HG02852 (cell line): Measurements from ENCODE around the gene TAF10.

ENCODE experiments used
- ATAC-seq: cut with Tn5 transposase; IDR thresholded peaks from one replicate; pipeline ENCODE4 v1.9.1; 2021; ENCODE audit warnings: mild to moderate bottlenecking, moderate library complexity; ENCODE audit not compliant: unreplicated experiment

Gene TAF10

DNA sequence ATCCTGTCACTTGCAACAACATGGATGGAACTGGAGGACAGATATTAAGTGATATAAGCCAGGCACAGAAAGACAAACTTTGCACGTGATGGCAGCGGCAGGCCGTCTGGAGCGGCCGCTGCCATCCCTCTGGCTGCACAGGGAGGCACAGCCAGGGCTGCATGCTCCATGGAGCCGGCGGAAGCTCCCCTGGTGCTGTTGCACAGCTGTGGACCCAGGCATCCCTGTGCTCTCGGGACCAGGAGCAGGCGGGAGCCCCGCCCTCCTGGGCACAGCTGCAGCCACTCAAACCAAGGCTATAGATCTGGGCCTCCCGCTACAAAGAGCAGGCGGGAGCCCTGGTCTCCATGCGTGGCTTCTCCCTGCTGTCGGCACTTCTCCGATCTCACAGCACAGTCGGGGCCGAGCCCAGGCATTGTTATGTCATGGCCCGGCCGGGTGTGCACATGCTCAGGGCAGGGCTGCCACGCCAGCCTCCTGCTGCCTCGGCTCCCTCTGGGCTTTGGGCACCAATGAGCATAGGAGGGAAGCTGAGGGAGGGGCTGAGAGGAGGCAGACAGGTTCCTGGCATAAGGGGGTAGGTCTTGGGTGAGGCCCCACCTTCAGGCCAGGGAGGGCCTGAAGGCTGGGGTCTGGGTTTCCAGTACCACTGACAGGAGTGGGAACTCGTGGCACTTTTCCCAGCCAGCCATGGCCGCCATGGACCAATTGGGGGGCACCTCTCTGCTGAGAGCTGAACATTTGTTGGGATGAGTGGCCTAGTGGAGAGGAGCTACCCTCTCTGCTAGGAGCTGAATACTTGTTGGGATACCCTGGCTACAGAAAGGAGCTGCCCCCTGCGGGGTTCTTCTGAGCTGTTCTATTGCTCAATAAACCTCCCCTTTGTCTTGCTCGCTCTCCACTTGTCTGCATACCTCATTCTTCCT lies 25.3 kb downstream of the TAF10 start:
- no peak for ATAC-seq

DNA sequence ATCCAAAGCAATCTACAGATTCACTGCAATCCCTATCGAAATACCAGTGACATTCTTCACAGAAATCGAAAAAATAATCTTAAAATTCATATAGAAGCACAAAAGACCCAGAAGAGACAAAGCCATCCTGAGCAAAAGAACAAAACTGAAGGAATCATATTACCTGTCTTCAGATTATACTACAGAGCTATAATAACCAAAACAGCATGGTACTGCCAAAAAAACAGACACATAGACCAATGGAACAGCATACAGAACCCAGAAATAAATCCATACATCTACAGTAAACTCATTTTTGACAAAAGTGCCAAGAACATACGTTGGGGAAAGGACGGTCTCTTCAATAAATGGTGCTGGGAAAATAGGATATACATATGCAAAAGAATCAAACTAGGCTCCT lies 27.5 kb downstream of the TAF10 start:
- no peak for ATAC-seq

DNA sequence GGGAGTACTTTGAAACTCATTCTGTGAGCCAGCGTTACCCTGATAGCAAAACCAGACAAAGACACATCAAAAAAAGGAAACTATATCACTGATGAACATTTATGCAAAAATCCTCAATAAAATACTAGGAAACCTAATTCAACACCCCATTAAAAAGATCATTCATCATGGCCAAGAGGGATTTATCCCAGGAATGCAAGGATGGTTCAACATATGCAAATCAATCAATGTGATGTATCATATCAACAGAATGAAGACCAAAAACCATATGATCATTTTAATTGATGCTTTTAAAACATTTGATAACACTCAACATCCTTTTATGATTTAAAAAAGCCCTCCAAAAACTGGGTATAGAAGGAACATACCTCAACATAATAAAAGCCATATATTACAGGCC lies 28.4 kb downstream of the TAF10 start:
- ATAC-seq: no peak

DNA sequence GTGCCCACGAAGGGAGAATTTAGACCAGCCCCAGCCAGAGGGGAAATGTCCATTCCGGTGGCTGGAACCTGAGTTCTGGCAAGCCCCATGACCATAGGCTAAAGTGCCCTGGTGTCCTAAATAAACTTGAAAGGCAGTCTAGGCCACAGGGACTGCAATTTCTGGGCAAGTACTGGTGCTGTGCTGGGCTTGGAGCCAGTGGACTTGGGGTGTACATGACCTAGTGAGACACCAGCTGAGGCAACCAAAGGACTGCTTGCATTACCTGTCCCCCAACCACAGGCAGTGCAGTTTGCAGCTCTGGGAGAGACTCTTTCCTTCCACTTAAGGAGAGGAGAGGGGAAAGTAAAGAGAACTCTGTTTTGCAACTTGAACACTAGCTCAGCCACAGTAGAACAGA lies 32.3 kb downstream of the TAF10 start:
- ATAC-seq: no peak

DNA sequence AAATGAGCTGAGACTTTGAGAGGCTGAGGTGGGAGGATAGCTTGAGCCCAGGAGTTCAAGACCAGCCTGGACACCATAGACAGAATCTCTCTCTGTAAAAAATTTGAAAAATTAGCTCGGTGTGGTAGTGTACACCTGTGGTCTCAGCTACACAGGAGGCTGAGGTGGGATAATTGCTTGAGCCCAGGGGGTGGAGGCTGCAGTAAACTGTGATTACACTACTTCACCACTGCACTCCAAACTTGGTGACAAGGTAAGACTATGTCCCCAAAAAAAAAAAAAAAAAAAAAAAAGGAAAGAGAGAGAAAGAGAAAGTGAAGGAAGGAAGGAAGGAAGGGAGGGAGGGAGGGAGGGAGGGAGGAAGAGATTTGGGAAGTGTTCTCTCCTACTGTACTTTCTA lies 33.9 kb downstream of the TAF10 start:
- no peak for ATAC-seq

DNA sequence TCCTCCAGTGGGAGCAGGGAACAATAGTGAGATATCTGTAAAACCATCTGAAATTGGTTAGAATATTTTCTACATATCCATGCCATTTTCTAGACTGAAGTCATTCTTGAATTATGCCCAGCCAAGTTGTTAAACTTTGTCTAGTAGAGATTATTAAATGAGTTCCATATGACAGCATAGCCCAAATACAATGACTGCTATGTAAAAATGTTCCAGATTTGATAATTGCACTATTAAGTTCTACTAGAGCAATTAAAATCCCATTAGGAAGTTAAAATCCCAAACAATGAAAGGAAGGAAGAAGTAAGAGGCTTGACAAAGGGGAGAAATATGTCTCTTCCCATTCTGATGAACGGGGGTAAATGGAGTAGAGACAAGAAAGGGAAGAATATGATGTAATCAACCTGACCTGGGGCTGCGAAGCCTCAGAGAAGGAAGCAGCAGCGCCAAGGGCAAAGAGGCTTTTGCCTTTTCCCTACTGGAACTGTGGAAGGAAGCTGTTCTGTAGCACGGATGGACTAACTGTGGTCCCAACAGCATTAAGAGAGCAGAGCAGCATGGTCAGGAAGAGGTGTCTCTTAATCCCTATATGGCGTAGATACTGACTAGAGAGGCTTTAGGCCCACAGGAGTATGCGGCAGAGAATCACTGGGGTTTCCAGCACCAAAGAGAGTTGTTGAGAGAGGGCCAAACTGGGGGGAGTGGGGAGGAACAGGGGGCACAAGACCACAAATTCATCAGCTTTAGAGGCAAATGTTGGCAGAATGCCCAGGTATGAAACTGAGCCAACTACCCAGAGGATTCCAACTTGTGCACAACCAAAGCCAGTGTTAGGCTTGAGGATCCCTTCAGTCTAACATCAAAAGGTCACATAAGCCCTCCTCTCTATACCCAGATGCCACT lies 35.3 kb downstream of the TAF10 start:
- no peak for ATAC-seq

DNA sequence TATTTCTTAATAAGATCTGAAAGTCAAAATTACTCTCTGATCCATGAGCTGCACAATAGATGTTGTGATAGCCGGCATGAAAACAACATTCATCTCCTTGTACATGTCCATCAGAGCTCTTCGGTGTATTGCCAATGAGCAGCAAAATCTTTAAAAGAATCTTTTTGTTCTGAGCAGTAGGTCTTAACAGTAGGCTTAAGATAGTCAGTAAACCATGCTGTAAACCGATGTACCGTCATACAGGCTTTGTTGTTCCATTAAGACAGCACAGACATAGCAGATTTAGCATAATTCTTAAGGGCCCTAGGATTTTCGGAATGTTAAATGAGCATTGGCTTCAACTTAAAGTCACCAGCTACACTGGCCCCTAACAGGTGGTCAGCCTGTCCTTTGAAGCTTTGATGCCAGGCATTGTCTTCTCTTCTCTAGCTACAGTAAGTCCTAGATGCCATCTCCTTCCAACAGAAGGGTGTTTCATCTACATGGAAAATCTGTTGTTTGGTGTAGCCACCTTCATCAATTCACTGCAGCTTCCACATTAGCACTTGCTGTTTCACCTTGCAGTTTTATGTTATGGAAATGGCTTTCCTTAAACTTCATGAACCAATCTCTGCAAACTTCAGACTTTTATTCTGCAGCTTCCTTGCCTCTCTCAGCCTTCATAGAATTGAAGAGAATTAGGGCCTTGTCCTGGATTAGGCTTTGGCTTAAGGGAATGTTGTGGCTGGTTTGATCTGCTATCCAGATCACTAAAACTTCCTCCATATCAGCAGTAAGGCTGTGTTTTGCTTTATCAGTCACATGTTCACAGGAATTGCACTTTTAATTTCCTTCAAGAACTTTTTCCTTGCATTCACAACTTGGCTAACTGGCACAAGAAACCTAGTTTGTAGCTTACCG lies 37.0 kb downstream of the TAF10 start:
- ATAC-seq: no peak

DNA sequence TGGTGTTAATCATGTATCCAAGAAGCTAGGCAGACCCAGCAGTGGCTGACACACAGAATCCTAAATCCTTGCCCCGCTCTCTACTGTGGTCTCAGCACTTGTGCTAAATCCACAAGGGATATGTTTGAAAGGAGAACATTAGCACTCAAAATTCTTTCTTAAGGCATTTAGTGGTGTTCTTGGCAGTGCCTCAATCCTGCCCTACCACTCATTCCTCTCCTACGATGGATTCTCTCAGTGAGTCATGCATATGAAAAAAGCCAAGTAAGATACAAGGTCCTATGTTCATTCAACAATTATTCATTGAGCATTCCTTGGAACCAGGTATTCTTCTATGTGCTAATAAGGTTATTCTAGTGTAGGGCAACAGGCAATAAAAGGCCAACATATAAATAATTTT lies 39.8 kb downstream of the TAF10 start:
- ATAC-seq: no peak

DNA sequence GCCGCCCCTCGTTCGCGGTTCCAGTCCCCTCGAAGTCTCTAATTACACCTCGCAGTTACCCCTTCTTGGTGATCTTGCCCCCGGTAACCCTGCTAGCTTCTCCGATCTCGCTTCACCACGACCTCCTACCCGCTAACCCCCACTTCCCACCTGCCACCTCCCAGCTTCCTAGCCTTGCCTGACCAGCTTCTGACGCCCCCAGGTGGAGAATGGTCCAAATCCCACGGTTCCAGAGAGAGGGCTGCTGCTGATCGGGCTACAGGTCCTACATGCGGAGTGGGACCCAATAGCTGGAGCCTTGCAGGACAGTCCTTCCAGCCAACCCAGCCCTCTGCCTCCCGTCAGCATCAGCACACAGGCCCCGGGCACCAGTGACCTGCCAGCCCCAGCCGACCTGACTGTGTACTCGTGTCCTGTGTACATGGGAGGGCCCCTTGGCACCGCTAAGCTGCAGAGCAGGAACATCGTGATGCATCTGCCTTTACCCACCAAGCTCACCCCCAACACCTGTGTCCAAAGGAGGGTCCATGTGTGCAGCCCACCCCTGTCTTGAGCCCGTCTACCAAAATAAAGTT lies 40.5 kb downstream of the TAF10 start:
- no peak for ATAC-seq

DNA sequence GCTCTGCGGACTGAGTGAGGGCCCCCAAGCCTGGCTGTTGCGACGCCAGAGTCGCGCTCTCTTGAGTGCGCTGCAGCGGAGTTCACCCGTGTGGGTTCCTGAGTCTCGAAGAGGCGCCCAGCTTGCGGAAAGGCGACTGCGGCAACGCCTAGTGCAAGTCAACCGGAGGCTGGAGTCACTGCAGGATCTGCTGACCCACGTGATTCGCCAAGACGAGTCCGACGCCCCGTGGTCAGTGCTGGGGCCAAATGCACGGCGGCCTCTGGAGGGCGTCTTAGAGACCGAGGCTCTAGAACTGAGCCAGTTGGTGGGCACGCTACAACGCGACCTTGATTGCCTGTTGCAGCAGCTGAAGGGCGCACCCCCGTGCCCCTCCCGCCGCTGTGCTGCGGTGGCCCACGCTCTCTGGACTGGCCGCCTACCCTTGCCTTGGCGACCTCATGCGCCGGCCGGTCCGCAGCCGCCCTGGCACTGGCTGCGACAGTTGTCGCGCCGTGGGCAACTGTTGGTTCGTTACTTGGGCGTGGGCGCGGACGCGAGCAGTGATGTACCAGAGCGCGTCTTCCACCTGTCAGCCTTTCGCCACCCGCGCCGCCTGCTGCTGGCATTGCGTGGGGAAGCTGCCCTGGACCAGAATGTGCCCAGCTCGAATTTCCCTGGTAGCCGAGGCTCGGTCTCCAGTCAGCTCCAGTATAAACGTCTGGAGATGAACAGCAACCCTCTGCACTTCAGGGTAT lies 41.2 kb downstream of the TAF10 start:
- no peak for ATAC-seq

DNA sequence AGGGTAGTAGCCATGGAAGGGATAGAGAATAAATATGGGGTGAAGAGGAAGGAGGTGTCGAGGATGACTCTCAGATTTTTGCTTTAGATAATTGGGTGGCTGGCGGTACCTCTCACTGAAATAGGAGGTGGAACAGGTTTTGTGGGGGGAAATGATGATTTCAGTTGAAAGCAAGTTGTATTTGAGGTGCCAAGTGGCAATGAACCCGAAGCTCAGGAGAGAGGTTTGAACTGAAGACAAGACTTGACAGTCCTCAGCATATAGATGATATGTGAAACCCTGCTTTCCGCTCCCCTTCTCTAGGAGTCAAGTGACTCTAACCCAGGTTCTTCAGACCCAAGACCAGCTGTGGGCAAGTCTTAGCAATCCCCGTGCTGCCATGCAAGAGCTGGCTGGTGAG lies 42.3 kb downstream of the TAF10 start:
- ATAC-seq: no peak

DNA sequence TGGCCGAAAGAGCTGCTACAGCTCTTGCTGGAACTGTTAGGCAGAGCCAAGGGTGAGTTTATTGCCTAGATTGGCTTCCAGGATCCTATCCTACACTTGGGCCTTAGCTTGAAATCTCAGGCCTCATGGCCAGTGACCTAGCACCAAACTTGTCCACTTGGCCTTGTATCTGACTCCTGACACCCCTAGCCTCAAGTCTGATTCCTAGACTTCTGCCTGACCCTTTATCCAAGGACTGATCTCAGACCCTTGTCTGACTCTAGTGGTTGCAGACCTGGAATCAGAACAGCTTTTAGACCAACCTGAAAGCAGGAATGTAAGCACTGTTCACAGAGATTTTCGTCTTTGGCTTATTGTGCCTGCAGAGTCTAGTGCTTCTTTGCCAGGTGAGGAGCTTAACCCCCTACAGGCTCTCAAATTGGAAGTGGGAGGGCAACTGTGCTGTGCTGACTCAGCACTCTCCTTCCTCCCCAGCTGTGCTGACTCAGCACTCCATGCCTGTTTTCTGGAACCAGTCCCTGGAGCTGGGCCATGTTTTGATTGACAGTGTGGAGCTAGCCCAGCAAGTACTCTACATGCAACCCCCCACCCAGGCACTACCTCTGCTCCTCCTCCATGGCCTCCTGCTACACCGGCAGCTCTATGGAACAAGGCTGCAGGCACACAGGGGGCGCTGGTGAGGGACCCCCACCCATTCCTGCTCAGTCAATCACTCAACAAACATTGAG lies 43.7 kb downstream of the TAF10 start:
- ATAC-seq: no peak

DNA sequence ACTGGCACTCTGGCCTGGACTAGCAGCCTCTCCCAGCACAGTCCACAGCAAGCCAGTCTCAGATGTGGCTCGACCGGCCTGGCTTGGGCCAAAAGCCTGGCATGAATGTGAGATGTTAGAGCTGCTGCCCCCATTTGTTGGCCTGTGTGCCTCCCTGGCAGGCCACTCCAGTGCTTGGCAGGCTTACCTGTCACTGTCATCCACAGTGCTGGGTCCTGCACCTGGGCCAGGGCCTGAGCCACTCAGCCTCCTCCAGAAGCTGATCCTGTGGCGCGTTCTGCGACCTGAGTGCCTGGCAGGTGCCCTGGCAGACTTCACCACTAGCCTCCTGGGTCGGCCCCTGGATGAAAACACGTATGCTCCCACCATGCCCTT lies 44.7 kb downstream of the TAF10 start:
- ATAC-seq: no peak

DNA sequence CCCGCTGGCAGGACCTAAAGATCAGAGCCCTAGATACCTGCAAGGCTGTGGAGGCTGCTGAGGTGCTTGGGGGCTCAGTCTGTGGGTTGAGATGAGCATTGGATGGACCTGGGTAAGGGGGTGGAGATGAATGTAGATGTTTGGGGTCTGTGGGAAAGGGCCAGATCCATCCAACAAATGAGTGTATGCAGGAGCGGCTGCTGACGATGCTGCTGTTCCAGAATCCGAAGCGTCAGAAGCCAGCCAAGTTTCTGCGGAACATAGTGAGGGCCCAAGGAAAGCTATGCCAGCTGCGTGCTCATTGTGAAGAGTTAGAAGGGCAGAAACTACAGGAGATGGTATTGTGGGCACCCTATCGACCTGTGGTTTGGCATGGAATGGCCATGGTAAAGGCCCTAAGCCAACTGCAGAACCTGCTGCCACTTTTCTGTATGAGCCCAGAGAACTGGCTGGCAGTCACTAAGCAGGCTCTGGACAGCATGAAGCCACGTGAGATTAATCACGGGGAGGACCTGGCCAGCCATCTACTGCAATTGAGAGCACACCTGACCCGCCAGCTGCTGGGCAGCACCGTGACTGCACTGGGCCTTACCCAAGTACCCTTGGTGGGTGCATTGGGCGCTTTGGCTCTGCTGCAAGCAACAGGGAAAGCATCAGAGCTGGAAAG lies 45.2 kb downstream of the TAF10 start:
- ATAC-seq: no peak

DNA sequence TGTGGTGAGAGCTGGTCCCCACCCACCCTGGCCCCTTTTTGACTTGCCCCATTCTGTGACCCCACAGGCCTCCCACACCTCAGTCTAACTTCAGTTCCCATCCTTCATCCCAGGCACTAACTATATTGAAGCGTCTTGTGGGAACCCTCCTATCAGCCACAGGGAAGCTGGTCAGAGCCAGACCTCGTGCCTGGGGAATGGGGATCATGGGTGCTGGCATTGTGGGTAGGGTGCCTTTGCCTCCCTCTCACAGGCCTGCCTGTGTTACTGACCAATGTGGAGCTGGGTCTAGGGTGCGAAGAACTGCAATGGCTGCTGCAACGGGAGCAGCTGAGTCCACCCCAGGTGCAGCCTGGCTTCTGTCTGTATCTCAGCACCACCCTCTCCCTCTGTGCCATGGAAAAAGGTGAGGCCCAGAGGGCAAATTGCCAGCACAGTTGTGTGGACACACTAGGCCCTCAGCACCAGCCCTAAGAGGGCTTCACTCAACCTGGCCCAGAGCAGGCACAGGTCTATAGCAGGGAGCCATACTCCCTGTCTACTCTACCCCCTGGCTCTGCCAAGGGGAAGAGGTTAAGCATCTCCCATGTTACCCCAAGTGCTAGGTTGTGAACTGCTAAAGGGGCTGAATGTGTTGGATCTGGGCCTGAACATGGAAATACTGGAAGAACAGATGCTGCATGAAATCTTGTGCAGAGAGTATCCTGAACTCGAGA lies 45.9 kb downstream of the TAF10 start:
- ATAC-seq: no peak

DNA sequence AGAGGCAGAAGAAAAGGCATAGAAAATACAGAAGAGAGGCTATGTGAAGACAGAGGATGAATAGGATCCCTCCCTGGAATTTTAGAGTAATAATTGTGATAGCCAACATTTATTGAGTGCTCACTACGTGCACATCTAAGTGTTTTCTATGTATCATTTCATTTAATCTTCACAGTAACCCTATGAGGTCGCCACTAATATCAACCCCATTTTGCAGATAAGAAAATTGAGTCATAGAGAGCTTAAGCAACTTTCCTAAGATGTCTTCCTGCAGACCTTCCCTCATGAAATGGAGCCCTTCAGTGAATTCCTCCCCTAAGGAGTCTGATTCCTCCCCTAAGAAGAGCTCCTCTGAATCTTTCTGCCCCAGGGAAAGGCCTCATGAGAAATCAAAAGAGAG lies 46.7 kb downstream of the TAF10 start:
- ATAC-seq: no peak

DNA sequence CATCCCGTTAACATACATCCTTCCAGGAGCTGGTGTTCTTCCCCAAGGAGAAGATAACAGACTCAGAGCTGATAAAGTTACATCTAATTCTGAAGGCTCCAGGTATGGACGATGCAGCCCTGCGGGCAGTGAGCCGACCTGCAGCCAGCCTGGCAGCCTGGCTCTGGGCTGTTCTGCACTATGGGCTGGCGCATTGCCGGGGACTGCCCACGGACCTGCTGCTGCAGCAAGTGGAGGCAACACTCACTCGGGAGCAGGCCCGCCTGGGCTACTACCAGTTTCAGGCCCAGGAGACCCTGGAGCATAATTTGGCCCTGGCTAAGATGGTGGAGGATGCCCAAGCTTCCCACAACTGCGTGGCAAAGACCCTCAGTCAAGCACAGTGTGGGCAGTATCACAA lies 48.3 kb downstream of the TAF10 start:
- no peak for ATAC-seq

DNA sequence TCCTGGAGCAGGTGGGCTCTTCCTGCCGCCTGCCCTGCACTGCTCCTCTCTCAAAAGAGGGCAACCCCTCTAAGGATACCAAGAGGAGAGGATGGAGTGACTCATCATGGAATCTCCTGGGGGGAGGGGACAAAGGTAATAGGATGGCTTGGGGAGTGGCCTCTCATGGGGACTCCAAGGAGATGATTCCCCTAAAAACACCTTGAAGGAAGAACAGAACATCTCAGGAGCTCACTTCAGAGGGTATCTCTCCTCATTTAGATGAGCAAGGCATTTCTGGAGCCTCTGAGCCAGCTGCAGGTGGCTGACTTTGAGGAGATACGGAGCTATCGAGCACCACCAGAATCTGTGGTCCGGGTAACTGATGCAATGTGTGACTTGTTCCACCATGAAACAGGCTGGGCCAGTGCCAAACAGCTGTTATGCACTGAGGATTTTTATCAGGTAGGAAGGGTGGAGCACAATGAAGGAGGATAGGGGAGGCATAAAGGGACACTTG lies 48.8 kb downstream of the TAF10 start:
- no peak for ATAC-seq
